AG10803 (cell line): ENCODE measurements around the gene FZD1.

Experiments
- DNase-seq: peaks from one replicate; pipeline ENCODE4 v3.0.0; 2010; ENCODE audit warnings: low read depth
- H3K4me3 ChIP-seq: 2 replicates; pipeline ENCODE4 v1.5.1; 2011; ENCODE audit warnings: mild to moderate bottlenecking, low read length, control low read depth
- CTCF ChIP-seq: conservative IDR thresholded peaks from 2 replicates; pipeline ENCODE4 v1.5.1; 2011; ENCODE audit warnings: mild to moderate bottlenecking, low read length, control low read depth, inconsistent platforms

FZD1 gene

GRCh38 chr7:91235211-91235832, 28.9 kb upstream of the FZD1 start:
- H3K4me3 ChIP-seq, result no peak overlapping the region
- TF ChIP-seq CTCF, result no peak
- no peak for DNase-seq

- DNase-seq, result peak; percentile 86
- TF ChIP-seq CTCF, result no peak
- no peak overlapping the region for H3K4me3 ChIP-seq
These were observed 25.0 kb upstream of the FZD1 start for GRCh38 chr7:91239171-91239604.

- DNase-seq, result no peak
- no peak overlapping the region for H3K4me3 ChIP-seq
- no peak for TF ChIP-seq CTCF
These were observed 24.5 kb upstream of the FZD1 start for GRCh38 chr7:91239772-91240171.

GRCh38 chr7:91240376-91240941, 23.8 kb upstream of the FZD1 start:
- DNase-seq, result peak; percentile 88
- TF ChIP-seq CTCF, result no peak
- H3K4me3 ChIP-seq, result no peak overlapping the region

GRCh38 chr7:91242097-91242844, 22.0 kb upstream of the FZD1 start:
- DNase-seq, result peak; percentile 62
- no peak for TF ChIP-seq CTCF

GRCh38 chr7:91243591-91244301, 20.5 kb upstream of the FZD1 start:
- no peak for TF ChIP-seq CTCF
- peak; percentile 65 for DNase-seq
- peak overlapping the region; percentile 14; the same call in 1 of the 2 replicates for H3K4me3 ChIP-seq

More at GRCh38 chr7:91242097-91242844, 22.0 kb upstream of the FZD1 start:
- H3K4me3 ChIP-seq, result no peak overlapping the region
